A673 (cell line): ENCODE results near the gene AGBL5.

Experiments
- EZH2 ChIP-seq: fragments of 200-600 bp; sonication (generic); IDR thresholded peaks from 2 replicates; pipeline ENCODE4 v1.6.1; 2017; ENCODE audit warnings: borderline replicate concordance, low read depth, mild to moderate bottlenecking, mixed read lengths, antibody characterized with exemption, low read length; ENCODE audit not compliant: poor library complexity, severe bottlenecking
- TF ChIP-seq, protein P1 (sequence below): fragments of 300-800, 200-600 bp; sonication (generic); conservative IDR thresholded peaks from 2 replicates; pipeline ENCODE4 v1.5.1; 2017; ENCODE audit warnings: low read depth, mild to moderate bottlenecking, antibody characterized with exemption, low read length, moderate library complexity, mixed read lengths

GRCh38 chr2:27089111-27089954, 37.9 kb downstream of the AGBL5 start:
- TF ChIP-seq, protein P1, sequence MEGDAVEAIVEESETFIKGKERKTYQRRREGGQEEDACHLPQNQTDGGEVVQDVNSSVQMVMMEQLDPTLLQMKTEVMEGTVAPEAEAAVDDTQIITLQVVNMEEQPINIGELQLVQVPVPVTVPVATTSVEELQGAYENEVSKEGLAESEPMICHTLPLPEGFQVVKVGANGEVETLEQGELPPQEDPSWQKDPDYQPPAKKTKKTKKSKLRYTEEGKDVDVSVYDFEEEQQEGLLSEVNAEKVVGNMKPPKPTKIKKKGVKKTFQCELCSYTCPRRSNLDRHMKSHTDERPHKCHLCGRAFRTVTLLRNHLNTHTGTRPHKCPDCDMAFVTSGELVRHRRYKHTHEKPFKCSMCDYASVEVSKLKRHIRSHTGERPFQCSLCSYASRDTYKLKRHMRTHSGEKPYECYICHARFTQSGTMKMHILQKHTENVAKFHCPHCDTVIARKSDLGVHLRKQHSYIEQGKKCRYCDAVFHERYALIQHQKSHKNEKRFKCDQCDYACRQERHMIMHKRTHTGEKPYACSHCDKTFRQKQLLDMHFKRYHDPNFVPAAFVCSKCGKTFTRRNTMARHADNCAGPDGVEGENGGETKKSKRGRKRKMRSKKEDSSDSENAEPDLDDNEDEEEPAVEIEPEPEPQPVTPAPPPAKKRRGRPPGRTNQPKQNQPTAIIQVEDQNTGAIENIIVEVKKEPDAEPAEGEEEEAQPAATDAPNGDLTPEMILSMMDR = no peak
- no peak for TF ChIP-seq EZH2
